ENCODE results near the gene KRTAP10-1. TPM values are rescaled to one million over a fixed set of nuclear protein-coding genes. Genes with fewer than 3 reads are reported as not detected.
"Not testable (repeated sequence)": the region's sequence is repeated elsewhere in the genome, so short reads cannot be mapped to it uniquely, and the experiment has no call there.

Gene KRTAP10-1
- total and polyA plus RNA-seq, 2 donors: not detected

- no peak within 1 kb of the TSS for H3K4me3 ChIP-seq (ENCODE audit: low read length in 2 of 2)
- H3K4me1 ChIP-seq (ENCODE audit: control insufficient read depth in 2 of 2, insufficient read depth in 2 of 2, low read length in 2 of 2): peaks cover 0 to 6% of the 10 kb centered on the region in 2 donors
- peaks cover under 1 to 2% of the 10 kb centered on the region in 2 donors for H3K9me3 ChIP-seq (ENCODE audit: control insufficient read depth in 2 of 2, insufficient read depth in 1 of 2, low read length in 1 of 2)
- H3K27me3 ChIP-seq (ENCODE audit: control insufficient read depth in 2 of 2, insufficient read depth in 1 of 2, low read length in 1 of 2): peaks cover 0 to 6% of the 10 kb centered on the region in 2 donors
- no peak for DNase-seq (ENCODE audit: low read depth in 6 of 9, low spot score in 9 of 9)
- no peak within 1 kb of the TSS for H3K27ac ChIP-seq (ENCODE audit: low read depth in 1 of 2, low read length in 1 of 2)
- 84% methylated on average over 17 of the region's 17 CpGs for WGBS
- no peaks in the 10 kb centered on the region for H3K36me3 ChIP-seq (ENCODE audit: control insufficient read depth in 2 of 2, insufficient read depth in 2 of 2, low read length in 1 of 2)
These were observed 11.5 kb upstream of the KRTAP10-1 start, which contains the start of gene KRTAP10-2 for GRCh38 chr21:44551340-44551961. Gene KRTAP10-2 (minus strand): TSS chr21:44551505. CDS start chr21:44551458, 47 bp downstream.

DNA sequence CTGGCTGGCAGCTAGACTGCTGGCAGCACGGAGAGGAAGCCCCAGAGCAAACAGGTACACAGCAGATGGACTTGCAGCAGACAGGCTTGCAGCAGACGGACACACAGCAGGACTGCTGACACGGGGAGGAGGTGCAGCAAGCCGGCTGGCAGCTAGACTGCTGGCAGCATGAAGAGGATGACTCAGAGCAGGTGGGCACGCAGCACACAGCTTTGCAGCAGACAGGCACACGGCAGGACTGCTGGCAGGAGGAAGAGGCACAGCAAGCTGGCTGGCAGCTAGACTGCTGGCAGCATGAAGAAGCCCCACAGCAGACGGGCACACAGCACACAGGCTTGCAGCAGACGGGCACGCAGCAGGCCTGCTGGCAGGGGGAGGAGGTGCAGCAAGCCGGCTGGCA is 10.8 kb upstream of the KRTAP10-1 start:
- H3K4me3 ChIP-seq (ENCODE audit: low read length in 2 of 2): no peak overlapping the region
- peaks cover 0 to 6% of the 10 kb centered on the region in 2 donors for H3K4me1 ChIP-seq (ENCODE audit: control insufficient read depth in 2 of 2, insufficient read depth in 2 of 2, low read length in 2 of 2)
- 82% methylated on average over 10 of the region's 10 CpGs for WGBS
- peaks cover 2 to 4% of the 10 kb centered on the region in 2 donors for H3K9me3 ChIP-seq (ENCODE audit: control insufficient read depth in 2 of 2, insufficient read depth in 1 of 2, low read length in 1 of 2)
- H3K36me3 ChIP-seq (ENCODE audit: control insufficient read depth in 2 of 2, insufficient read depth in 2 of 2, low read length in 1 of 2): no peaks in the 10 kb centered on the region
- H3K27ac ChIP-seq (ENCODE audit: low read depth in 1 of 2, low read length in 1 of 2): no peak overlapping the region
- DNase-seq (ENCODE audit: low read depth in 6 of 9, low spot score in 9 of 9): no peak
- peaks cover 0 to 6% of the 10 kb centered on the region in 2 donors for H3K27me3 ChIP-seq (ENCODE audit: control insufficient read depth in 2 of 2, insufficient read depth in 1 of 2, low read length in 1 of 2)

DNA sequence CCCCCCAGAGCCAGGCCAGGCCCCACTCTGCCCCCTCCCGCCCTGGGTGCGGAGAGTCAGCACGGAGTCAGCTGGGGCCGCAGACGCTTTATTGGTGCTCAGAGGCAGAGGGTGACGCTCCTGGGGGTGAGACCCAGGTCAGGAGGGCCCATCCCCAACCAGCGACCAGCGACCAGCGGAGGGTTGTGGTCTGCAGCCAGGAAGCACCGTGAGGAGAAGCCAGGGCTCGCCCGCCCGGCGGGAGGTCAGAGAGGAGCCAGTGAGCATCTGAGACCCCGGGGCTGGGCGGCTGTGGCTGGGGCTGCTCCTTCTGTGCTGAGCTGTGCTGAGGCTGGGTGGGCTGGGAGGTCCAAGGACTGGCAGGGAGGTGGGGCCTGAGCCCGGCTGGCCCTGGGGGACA is 10.3 kb upstream of the KRTAP10-1 start:
- H3K4me3 ChIP-seq (ENCODE audit: low read length in 2 of 2); H3K27me3 ChIP-seq (ENCODE audit: control insufficient read depth in 2 of 2, insufficient read depth in 1 of 2, low read length in 1 of 2); H3K9me3 ChIP-seq (ENCODE audit: control insufficient read depth in 2 of 2, insufficient read depth in 1 of 2, low read length in 1 of 2); H3K36me3 ChIP-seq (ENCODE audit: control insufficient read depth in 2 of 2, insufficient read depth in 2 of 2, low read length in 1 of 2); H3K27ac ChIP-seq (ENCODE audit: low read depth in 1 of 2, low read length in 1 of 2); H3K4me1 ChIP-seq (ENCODE audit: control insufficient read depth in 2 of 2, insufficient read depth in 2 of 2, low read length in 2 of 2); DNase-seq (ENCODE audit: low read depth in 6 of 9, low spot score in 9 of 9): not testable (repeated sequence)
- WGBS: 48% methylated on average over 17 of the region's 17 CpGs

DNA sequence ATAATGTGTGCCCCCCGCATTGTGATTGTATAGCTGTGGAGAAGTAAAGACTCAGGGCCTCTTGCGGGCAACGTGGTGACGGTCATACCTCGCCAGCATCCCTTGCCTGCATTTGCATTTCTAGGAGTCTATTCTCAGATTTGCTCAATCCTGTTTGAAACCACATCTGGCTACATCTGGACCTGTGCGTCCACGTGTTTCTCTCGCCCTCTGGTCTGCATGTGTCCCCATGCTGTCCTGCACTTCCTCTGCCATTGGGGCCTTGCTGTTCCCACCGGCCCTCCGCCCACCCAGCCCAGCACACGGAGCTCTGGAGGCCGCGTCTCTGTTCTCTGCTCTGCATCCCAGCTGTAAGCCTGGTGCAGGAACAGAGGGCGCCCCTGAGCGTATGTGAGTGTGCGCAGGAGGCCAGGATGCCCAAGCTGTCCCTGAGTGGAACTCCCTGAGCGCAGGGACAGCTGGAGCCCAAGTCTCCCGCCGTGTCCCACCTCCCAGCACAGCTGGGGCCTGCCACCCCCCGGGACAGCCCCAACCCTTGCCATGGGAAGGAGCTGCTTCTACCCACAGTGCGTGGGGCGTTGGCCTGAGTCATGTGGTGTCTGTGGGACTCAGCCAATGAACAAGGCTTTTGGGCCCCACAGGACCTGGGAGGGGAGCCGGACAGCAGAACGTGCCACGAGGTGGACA is 9.7 kb upstream of the KRTAP10-1 start:
- DNase-seq (ENCODE audit: low read depth in 6 of 9, low spot score in 9 of 9): no peak
- Histone ChIP-seq H3K36me3 (ENCODE audit: control insufficient read depth in 2 of 2, insufficient read depth in 2 of 2, low read length in 1 of 2) (no peaks in the 10 kb centered on the region), H3K27ac (ENCODE audit: low read depth in 1 of 2, low read length in 1 of 2) (peak overlapping the region in 1 of 2 donors; percentile 26), H3K4me1 (ENCODE audit: control insufficient read depth in 2 of 2, insufficient read depth in 2 of 2, low read length in 2 of 2) (peaks cover 0 to 6% of the 10 kb centered on the region in 2 donors), H3K9me3 (ENCODE audit: control insufficient read depth in 2 of 2, insufficient read depth in 1 of 2, low read length in 1 of 2) (peaks cover 2 to 4% of the 10 kb centered on the region in 2 donors), H3K27me3 (ENCODE audit: control insufficient read depth in 2 of 2, insufficient read depth in 1 of 2, low read length in 1 of 2) (peaks cover 0 to 6% of the 10 kb centered on the region in 2 donors), H3K4me3 (ENCODE audit: low read length in 2 of 2) (no peak overlapping the region)
- 81% methylated on average over 25 of the region's 25 CpGs for WGBS

DNA sequence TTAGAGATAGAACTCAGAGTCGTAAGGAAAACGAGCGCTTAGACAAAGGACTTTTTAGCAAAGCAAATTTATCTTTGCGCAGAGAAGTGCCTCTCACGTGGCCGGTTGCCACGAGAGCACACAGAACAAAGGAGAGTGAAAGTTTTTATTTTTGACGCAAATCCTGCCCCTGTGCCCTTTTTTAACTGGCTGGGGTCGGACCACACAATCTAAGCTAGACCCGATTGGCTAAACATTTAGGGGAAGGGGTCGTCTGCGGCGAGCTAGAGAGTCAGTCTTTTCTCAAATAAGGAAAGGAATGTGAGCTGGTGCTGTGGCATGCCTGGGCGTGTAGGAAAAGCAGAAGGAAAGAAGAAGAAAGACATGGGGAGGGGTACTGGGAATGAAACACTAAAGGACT is 8.9 kb upstream of the KRTAP10-1 start:
- peaks cover 0 to 6% of the 10 kb centered on the region in 2 donors for H3K27me3 ChIP-seq (ENCODE audit: control insufficient read depth in 2 of 2, insufficient read depth in 1 of 2, low read length in 1 of 2)
- H3K4me3 ChIP-seq (ENCODE audit: low read length in 2 of 2): no peak overlapping the region
- DNase-seq (ENCODE audit: low read depth in 6 of 9, low spot score in 9 of 9): no peak
- no peaks in the 10 kb centered on the region for H3K36me3 ChIP-seq (ENCODE audit: control insufficient read depth in 2 of 2, insufficient read depth in 2 of 2, low read length in 1 of 2)
- peaks cover 0 to 6% of the 10 kb centered on the region in 2 donors for H3K4me1 ChIP-seq (ENCODE audit: control insufficient read depth in 2 of 2, insufficient read depth in 2 of 2, low read length in 2 of 2)
- peak overlapping the region in 1 of 2 donors; percentile 33 for H3K27ac ChIP-seq (ENCODE audit: low read depth in 1 of 2, low read length in 1 of 2)
- WGBS: 57% methylated on average over 14 of the region's 14 CpGs
- peaks cover 2 to 4% of the 10 kb centered on the region in 2 donors for H3K9me3 ChIP-seq (ENCODE audit: control insufficient read depth in 2 of 2, insufficient read depth in 1 of 2, low read length in 1 of 2)

DNA sequence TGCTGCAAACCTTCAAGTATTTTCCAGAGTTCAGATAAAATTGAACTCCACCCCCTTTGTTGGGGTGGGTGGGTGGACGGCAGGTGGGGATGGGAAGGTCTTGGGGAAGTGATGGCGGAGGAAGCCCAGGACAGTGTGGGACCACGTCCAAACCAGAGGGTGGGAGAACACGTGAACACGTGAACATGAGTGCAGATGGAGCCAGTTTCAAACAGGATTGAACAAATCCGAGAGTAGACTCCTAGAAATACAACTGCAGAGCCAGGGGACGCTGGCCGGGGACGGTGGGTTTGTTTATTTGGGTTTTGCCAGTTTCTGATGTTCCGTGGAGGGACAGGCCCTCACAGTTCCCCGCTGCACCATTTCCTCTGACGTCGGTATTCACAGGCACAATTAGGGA is 8.4 kb upstream of the KRTAP10-1 start:
- 79% methylated on average over 13 of the region's 13 CpGs for WGBS
- no peak for DNase-seq (ENCODE audit: low read depth in 6 of 9, low spot score in 9 of 9)

GRCh38 chr21:44547656-44548331 is 7.8 kb upstream of the KRTAP10-1 start:
- Histone ChIP-seq H3K9me3 (ENCODE audit: control insufficient read depth in 2 of 2, insufficient read depth in 1 of 2, low read length in 1 of 2) (peaks cover 2 to 4% of the 10 kb centered on the region in 2 donors), H3K4me3 (ENCODE audit: low read length in 2 of 2) (no peak overlapping the region), H3K27me3 (ENCODE audit: control insufficient read depth in 2 of 2, insufficient read depth in 1 of 2, low read length in 1 of 2) (peaks cover 0 to 5% of the 10 kb centered on the region in 2 donors), H3K27ac (ENCODE audit: low read depth in 1 of 2, low read length in 1 of 2) (peak overlapping the region in 1 of 2 donors; percentile 31), H3K4me1 (ENCODE audit: control insufficient read depth in 2 of 2, insufficient read depth in 2 of 2, low read length in 2 of 2) (peaks cover 0 to 6% of the 10 kb centered on the region in 2 donors), H3K36me3 (ENCODE audit: control insufficient read depth in 2 of 2, insufficient read depth in 2 of 2, low read length in 1 of 2) (no peaks in the 10 kb centered on the region)
- peak in 3 of 9 donors; percentile 8 to 51 (median 18) for DNase-seq (ENCODE audit: low read depth in 6 of 9, low spot score in 9 of 9)
- WGBS: 50% methylated on average over 5 of the region's 5 CpGs

More for the DNA sequence above, 8.4 kb upstream of the KRTAP10-1 start:
- H3K36me3 ChIP-seq (ENCODE audit: control insufficient read depth in 2 of 2, insufficient read depth in 2 of 2, low read length in 1 of 2): no peaks in the 10 kb centered on the region
- H3K4me1 ChIP-seq (ENCODE audit: control insufficient read depth in 2 of 2, insufficient read depth in 2 of 2, low read length in 2 of 2): peaks cover 0 to 6% of the 10 kb centered on the region in 2 donors
- H3K27ac ChIP-seq (ENCODE audit: low read depth in 1 of 2, low read length in 1 of 2): peak overlapping the region in 1 of 2 donors; percentile 33
- H3K9me3 ChIP-seq (ENCODE audit: control insufficient read depth in 2 of 2, insufficient read depth in 1 of 2, low read length in 1 of 2): peaks cover 2 to 4% of the 10 kb centered on the region in 2 donors
- peaks cover 0 to 6% of the 10 kb centered on the region in 2 donors for H3K27me3 ChIP-seq (ENCODE audit: control insufficient read depth in 2 of 2, insufficient read depth in 1 of 2, low read length in 1 of 2)
- no peak overlapping the region for H3K4me3 ChIP-seq (ENCODE audit: low read length in 2 of 2)

DNA sequence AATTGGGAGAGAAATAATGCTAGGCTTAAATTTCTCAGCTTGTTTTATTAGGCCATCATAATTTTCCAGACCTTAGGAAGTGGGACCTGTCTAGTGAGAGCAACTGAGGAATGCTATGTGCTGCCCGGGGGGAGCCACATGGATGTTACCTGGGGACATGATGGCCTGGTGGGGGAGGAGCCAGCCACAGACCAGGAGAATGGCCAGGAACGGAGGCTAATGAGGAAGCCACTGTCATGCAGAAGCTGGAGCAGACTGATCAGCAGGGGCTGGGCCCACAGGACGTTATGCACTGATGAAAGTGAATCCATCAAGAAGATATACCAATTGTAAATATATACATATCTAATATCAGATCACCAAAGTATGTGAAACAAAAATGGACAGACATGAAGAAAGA is 4.6 kb upstream of the KRTAP10-1 start:
- H3K36me3 ChIP-seq (ENCODE audit: control insufficient read depth in 2 of 2, insufficient read depth in 2 of 2, low read length in 1 of 2): no peaks in the 10 kb centered on the region
- H3K4me1 ChIP-seq (ENCODE audit: control insufficient read depth in 2 of 2, insufficient read depth in 2 of 2, low read length in 2 of 2): peaks cover 0 to 6% of the 10 kb centered on the region in 2 donors
- DNase-seq (ENCODE audit: low read depth in 6 of 9, low spot score in 9 of 9): no peak
- 78% methylated on average over 3 of the region's 3 CpGs for WGBS
- H3K9me3 ChIP-seq (ENCODE audit: control insufficient read depth in 2 of 2, insufficient read depth in 1 of 2, low read length in 1 of 2): peaks cover 2 to 4% of the 10 kb centered on the region in 2 donors
- H3K4me3 ChIP-seq (ENCODE audit: low read length in 2 of 2): no peak overlapping the region
- H3K27ac ChIP-seq (ENCODE audit: low read depth in 1 of 2, low read length in 1 of 2): no peak overlapping the region
- peaks cover 0 to 4% of the 10 kb centered on the region in 2 donors for H3K27me3 ChIP-seq (ENCODE audit: control insufficient read depth in 2 of 2, insufficient read depth in 1 of 2, low read length in 1 of 2)

DNA sequence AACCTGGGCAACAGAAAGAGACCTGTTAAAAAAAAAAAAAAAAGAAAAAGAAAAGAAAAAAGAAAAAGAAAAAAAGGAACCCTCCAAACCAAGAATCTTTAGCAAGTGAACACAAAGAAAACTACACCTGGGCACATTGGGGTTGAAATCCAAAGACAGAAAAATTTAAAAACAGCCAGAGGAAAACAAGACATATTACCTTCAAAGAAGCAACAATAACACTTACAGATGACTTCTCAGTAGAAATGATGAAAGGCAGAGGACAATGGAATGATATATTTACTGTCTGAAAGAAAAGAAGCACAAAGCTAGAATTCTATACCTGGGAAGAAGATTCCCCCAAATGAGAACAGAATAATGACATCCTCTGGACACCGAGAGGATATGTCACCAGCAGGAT is 2.7 kb upstream of the KRTAP10-1 start:
- Histone ChIP-seq H3K27ac (ENCODE audit: low read depth in 1 of 2, low read length in 1 of 2) (no peak overlapping the region), H3K4me3 (ENCODE audit: low read length in 2 of 2) (no peak overlapping the region), H3K27me3 (ENCODE audit: control insufficient read depth in 2 of 2, insufficient read depth in 1 of 2, low read length in 1 of 2) (peaks cover 0 to 2% of the 10 kb centered on the region in 2 donors), H3K4me1 (ENCODE audit: control insufficient read depth in 2 of 2, insufficient read depth in 2 of 2, low read length in 2 of 2) (peaks cover 0 to 2% of the 10 kb centered on the region in 2 donors), H3K9me3 (ENCODE audit: control insufficient read depth in 2 of 2, insufficient read depth in 1 of 2, low read length in 1 of 2) (peaks cover 0 to 4% of the 10 kb centered on the region in 2 donors), H3K36me3 (ENCODE audit: control insufficient read depth in 2 of 2, insufficient read depth in 2 of 2, low read length in 1 of 2) (no peaks in the 10 kb centered on the region)
- WGBS: 93% methylated on average over 1 of the region's 1 CpG
- DNase-seq (ENCODE audit: low read depth in 6 of 9, low spot score in 9 of 9): no peak
